T-helper 2 cell (primary cell): ENCODE results near the gene ZNF618.

Experiments
- DNase-seq, 5 experiments: peaks; one replicate each; pipeline versions ENCODE4 v3.0.0 to v3.0.0-alpha.2; 2012 to 2022

Gene ZNF618

GRCh38 chr9:113958556-113958955 lies 82.4 kb downstream of the ZNF618 start:
- no peak for DNase-seq

GRCh38 chr9:113960768-113961167 lies 84.7 kb downstream of the ZNF618 start:
- no peak for DNase-seq

- DNase-seq: no peak
Observed at GRCh38 chr9:113962396-113962795, 86.3 kb downstream of the ZNF618 start.

GRCh38 chr9:113963017-113963620 lies 87.0 kb downstream of the ZNF618 start:
- DNase-seq: peak in 1 of 5 experiments; percentile 24

- no peak for DNase-seq
Observed at GRCh38 chr9:113963696-113964494, 87.8 kb downstream of the ZNF618 start.

GRCh38 chr9:113964495-113965170 lies 88.5 kb downstream of the ZNF618 start:
- no peak for DNase-seq

GRCh38 chr9:113966394-113966793 lies 90.3 kb downstream of the ZNF618 start:
- DNase-seq: no peak

- no peak for DNase-seq
Observed at GRCh38 chr9:113967380-113967779, 91.3 kb downstream of the ZNF618 start.

GRCh38 chr9:113969343-113969742 lies 93.2 kb downstream of the ZNF618 start:
- DNase-seq: no peak

- no peak for DNase-seq
Observed at GRCh38 chr9:113973226-113973625, 97.1 kb downstream of the ZNF618 start.

GRCh38 chr9:113973963-113974413 lies 97.9 kb downstream of the ZNF618 start:
- no peak for DNase-seq

GRCh38 chr9:113976915-113977314 lies 100.8 kb downstream of the ZNF618 start:
- DNase-seq: no peak

GRCh38 chr9:113978725-113979342 lies 102.7 kb downstream of the ZNF618 start:
- DNase-seq: no peak

GRCh38 chr9:113979343-113980127 lies 103.4 kb downstream of the ZNF618 start:
- no peak for DNase-seq

GRCh38 chr9:113984639-113985380 lies 108.7 kb downstream of the ZNF618 start:
- DNase-seq: no peak

- DNase-seq: no peak
Observed at GRCh38 chr9:113985968-113986585, 110.0 kb downstream of the ZNF618 start.

GRCh38 chr9:113986931-113987330 lies 110.8 kb downstream of the ZNF618 start:
- DNase-seq: no peak

- no peak for DNase-seq
Observed at GRCh38 chr9:113987526-113987925, 111.4 kb downstream of the ZNF618 start.

- no peak for DNase-seq
Observed at GRCh38 chr9:113988385-113989016, 112.4 kb downstream of the ZNF618 start.

GRCh38 chr9:113989017-113989713 lies 113.1 kb downstream of the ZNF618 start:
- no peak for DNase-seq
